OCI-LY1 (cell line): Measurements from ENCODE around the gene ELFN1.

Experiments used
- H2AFZ ChIP-seq: fragments of 200-600 bp; sonication (generic), shearing (Covaris generic); 2 replicates; pipeline ENCODE4 v1.6.0; 2014; ENCODE audit warnings: antibody characterized with exemption, mild to moderate bottlenecking, low read length
- H3F3A ChIP-seq: fragments of 200-600 bp; sonication (generic), shearing (Covaris generic); 2 replicates; pipeline ENCODE4 v1.6.0; 2014; ENCODE audit warnings: mild to moderate bottlenecking, antibody characterized with exemption, low read length, moderate library complexity; ENCODE audit not compliant: insufficient read depth
- H3K27ac ChIP-seq: fragments of 200-600 bp; sonication (generic); 2 replicates; pipeline ENCODE4 v1.5.1; 2014; ENCODE audit warnings: low read length, mixed run types, mild to moderate bottlenecking, low read depth; ENCODE audit not compliant: poor library complexity, severe bottlenecking
- H3K27me3 ChIP-seq: fragments of 200-600 bp; sonication (generic); 2 replicates; pipeline ENCODE4 v1.6.0; 2014; ENCODE audit warnings: antibody characterized with exemption, mild to moderate bottlenecking, low read length, moderate library complexity; ENCODE audit not compliant: insufficient read depth
- H3K36me3 ChIP-seq: fragments of 200-600 bp; sonication (generic); 2 replicates; pipeline ENCODE4 v1.6.1; 2014; ENCODE audit warnings: mild to moderate bottlenecking, antibody characterized with exemption, low read length, moderate library complexity, mixed read lengths; ENCODE audit not compliant: insufficient read depth
- H3K4me1 ChIP-seq: fragments of 200-600 bp; sonication (generic); 2 replicates; pipeline ENCODE4 v1.5.1; 2014; ENCODE audit warnings: mild to moderate bottlenecking, low read length, moderate library complexity; ENCODE audit not compliant: insufficient read depth, severe bottlenecking
- H3K4me2 ChIP-seq: fragments of 200-600 bp; sonication (generic), shearing (Covaris generic); 2 replicates; pipeline ENCODE4 v1.6.1; 2014; ENCODE audit warnings: low read length
- H3K4me3 ChIP-seq: fragments of 200-600 bp; sonication (generic); 2 replicates; pipeline ENCODE4 v1.5.1; 2014; ENCODE audit warnings: low read length, low read depth, mild to moderate bottlenecking, mixed read lengths; ENCODE audit not compliant: poor library complexity, severe bottlenecking
- H3K79me2 ChIP-seq: fragments of 200-600 bp; shearing (Covaris generic); 2 replicates; pipeline ENCODE4 v1.6.1; 2016; ENCODE audit warnings: mixed run types, low read length, mixed read lengths; ENCODE audit not compliant: insufficient read depth
- H3K9ac ChIP-seq: fragments of 200-600 bp; sonication (generic), shearing (Covaris generic); 2 replicates; pipeline ENCODE4 v1.6.1; 2014; ENCODE audit warnings: mild to moderate bottlenecking, low read length, mixed read lengths
- H3K9me2 ChIP-seq: fragments of 200-600 bp; sonication (generic), shearing (Covaris generic); 2 replicates; pipeline ENCODE4 v1.6.1; 2014; ENCODE audit warnings: low read depth, mild to moderate bottlenecking, low read length, mixed read lengths
- H3K9me3 ChIP-seq: fragments of 200-600 bp; shearing (Covaris generic); 2 replicates; pipeline ENCODE4 v1.6.1; 2014; ENCODE audit warnings: low read length, mixed read lengths
- H4K20me1 ChIP-seq: fragments of 200-600 bp; sonication (generic), shearing (Covaris generic); 2 replicates; pipeline ENCODE4 v1.6.0; 2016; ENCODE audit warnings: mild to moderate bottlenecking, low read length; ENCODE audit not compliant: insufficient read depth
- EZH2 ChIP-seq: fragments of 200-600 bp; sonication (generic), shearing (Covaris generic); IDR thresholded peaks from 2 replicates; pipeline ENCODE4 v1.8.0; 2017; ENCODE audit warnings: borderline replicate concordance, mixed run types, mild to moderate bottlenecking, antibody characterized with exemption, low read length, moderate library complexity, mixed read lengths
- TF ChIP-seq, protein P1 (sequence below): fragments of 200-600 bp; sonication (generic), shearing (Covaris generic); IDR thresholded peaks from 2 replicates; pipeline ENCODE4 v1.5.1; 2017; ENCODE audit warnings: mild to moderate bottlenecking, antibody characterized with exemption, low read length, moderate library complexity, mixed read lengths

The ELFN1 gene

DNA sequence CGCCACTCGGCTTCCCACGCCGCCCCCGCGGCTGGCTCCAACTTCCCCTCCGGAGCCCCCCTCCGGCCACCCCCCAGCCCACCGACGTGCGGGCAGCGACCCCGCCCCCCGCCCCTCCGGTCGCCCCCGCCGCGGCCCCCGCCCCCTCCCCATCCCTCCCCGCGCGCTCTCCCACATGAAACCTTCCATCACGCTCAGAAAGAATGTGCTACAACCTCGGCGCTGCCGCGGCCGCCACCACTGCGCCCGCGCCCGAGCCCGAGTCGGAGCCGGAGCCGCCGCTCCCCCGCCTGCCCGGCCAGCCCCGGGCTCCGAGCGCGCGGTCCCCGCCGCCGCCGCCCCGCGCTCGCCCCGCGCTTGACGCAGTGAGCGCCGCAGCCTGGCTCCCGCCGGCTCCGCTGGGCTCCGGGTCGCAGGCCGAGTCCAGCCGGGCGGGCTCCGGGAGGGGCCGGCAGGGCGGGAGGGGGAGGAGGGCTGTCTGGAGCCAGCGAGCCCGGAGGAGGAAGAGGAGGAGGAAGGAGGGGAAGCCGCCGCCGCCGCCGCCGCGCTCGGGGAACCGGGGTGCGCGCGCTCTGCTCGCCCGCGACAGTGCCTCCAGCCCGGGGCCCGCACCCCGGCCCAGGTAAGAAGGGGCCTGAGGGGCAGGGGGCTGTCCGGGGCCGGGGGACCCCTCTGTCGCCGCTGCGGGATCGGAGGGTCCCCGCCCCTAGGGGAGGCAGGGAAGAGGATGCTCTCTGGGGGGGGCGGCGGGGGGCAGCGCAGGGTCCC, 4.3 kb upstream of the ELFN1 start:
- no peak overlapping the region for H2AFZ ChIP-seq
- H3F3A ChIP-seq = no peaks in the 10 kb centered on the region
- peaks cover 9% of the 10 kb centered on the region; the same call in 1 of the 2 replicates for H3K27me3 ChIP-seq
- H3K79me2 ChIP-seq = no peaks in the 10 kb centered on the region
- TF ChIP-seq, protein P1, sequence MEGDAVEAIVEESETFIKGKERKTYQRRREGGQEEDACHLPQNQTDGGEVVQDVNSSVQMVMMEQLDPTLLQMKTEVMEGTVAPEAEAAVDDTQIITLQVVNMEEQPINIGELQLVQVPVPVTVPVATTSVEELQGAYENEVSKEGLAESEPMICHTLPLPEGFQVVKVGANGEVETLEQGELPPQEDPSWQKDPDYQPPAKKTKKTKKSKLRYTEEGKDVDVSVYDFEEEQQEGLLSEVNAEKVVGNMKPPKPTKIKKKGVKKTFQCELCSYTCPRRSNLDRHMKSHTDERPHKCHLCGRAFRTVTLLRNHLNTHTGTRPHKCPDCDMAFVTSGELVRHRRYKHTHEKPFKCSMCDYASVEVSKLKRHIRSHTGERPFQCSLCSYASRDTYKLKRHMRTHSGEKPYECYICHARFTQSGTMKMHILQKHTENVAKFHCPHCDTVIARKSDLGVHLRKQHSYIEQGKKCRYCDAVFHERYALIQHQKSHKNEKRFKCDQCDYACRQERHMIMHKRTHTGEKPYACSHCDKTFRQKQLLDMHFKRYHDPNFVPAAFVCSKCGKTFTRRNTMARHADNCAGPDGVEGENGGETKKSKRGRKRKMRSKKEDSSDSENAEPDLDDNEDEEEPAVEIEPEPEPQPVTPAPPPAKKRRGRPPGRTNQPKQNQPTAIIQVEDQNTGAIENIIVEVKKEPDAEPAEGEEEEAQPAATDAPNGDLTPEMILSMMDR = no peak
- TF ChIP-seq EZH2 = no peak
- H3K9me3 ChIP-seq = no peaks in the 10 kb centered on the region
- H3K4me2 ChIP-seq = no peak overlapping the region; the same call in 1 of the 2 replicates
- H3K4me1 ChIP-seq = peaks cover 7% of the 10 kb centered on the region
- H4K20me1 ChIP-seq = no peaks in the 10 kb centered on the region
- peak overlapping the region; percentile 27 for H3K4me3 ChIP-seq
- no peak overlapping the region for H3K9ac ChIP-seq
- no peak overlapping the region for H3K27ac ChIP-seq
- H3K9me2 ChIP-seq = no peaks in the 10 kb centered on the region
- H3K36me3 ChIP-seq = no peaks in the 10 kb centered on the region

GRCh38 chr7:1666317-1666822, 3.7 kb upstream of the ELFN1 start:
- peaks cover 8% of the 10 kb centered on the region for H3K27me3 ChIP-seq
- H3K9me3 ChIP-seq = no peaks in the 10 kb centered on the region
- no peaks in the 10 kb centered on the region for H3K9me2 ChIP-seq
- H4K20me1 ChIP-seq = no peaks in the 10 kb centered on the region
- H3K4me2 ChIP-seq = no peak overlapping the region; the same call in 1 of the 2 replicates
- H3K36me3 ChIP-seq = no peaks in the 10 kb centered on the region
- peaks cover 7% of the 10 kb centered on the region for H3K4me1 ChIP-seq
- no peaks in the 10 kb centered on the region for H3K79me2 ChIP-seq
- TF ChIP-seq, protein P1 = no peak
- no peak for TF ChIP-seq EZH2
- peak overlapping the region; percentile 27 for H3K4me3 ChIP-seq
- no peaks in the 10 kb centered on the region for H3F3A ChIP-seq
- H3K27ac ChIP-seq = no peak overlapping the region
- no peak overlapping the region for H3K9ac ChIP-seq
- H2AFZ ChIP-seq = no peak overlapping the region

DNA sequence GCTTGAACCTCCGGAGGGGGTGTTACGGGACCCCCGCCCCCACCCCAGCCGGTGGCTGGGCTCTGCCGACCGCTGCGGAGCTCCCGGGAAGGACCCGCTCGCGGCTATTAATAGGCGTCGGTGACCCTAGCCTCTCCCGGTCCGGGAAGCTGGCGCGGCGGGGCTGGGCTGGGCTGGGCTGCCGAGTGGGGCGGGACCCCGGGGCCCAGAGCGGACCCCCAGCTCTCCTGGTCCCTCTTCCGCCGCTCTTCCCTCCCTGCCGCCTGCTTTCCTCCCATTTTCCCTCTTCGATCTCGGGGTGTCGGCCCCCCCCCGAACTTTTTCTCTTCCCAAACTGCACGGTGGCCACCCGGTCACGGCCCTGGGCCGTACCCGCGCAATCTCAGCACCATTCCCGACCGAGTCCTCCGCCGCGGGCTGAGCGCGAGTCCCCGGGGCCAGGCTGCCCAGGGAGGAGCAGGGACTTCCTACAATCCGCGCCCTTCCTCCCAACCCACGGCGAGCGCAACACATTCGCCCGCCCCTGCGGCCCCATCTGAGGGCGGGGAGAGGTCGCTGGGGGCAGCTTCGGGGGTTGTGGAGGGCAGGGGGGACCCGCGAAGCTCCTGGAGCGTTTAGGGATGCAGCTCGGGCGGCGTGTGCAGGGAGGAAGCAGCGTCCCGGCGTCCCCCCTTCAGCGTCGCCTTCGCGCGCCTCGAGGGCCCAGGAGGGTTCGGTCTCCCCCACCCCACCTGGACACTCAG, 3.1 kb upstream of the ELFN1 start:
- Histone ChIP-seq H3F3A (no peaks in the 10 kb centered on the region), H3K36me3 (no peaks in the 10 kb centered on the region), H3K9me2 (no peaks in the 10 kb centered on the region), H3K9me3 (no peaks in the 10 kb centered on the region), H2AFZ (no peak overlapping the region), H3K27me3 (peaks cover 4% of the 10 kb centered on the region), H3K27ac (no peak overlapping the region), H3K79me2 (no peaks in the 10 kb centered on the region), H3K4me3 (no peak overlapping the region), H3K9ac (no peak overlapping the region), H3K4me2 (no peak overlapping the region), H3K4me1 (peaks cover 7% of the 10 kb centered on the region), H4K20me1 (no peaks in the 10 kb centered on the region)
- no peak for TF ChIP-seq EZH2
- TF ChIP-seq, protein P1 = no peak
